Panc1 (cell line): ENCODE measurements around the gene LIX1. TPM values are rescaled to one million over a fixed set of nuclear protein-coding genes. Genes with fewer than 3 reads are reported as not detected.

ENCODE experiments used
- ATAC-seq: fragments of 200-7000 bp; cut with Tn5 transposase; 2 replicates; pipeline ENCODE4 v1.9.1; 2020; ENCODE audit warnings: mild to moderate bottlenecking, moderate library complexity
- BruUV-seq: library from RNA; stranded (reverse); fragments of 400-500 nt; replicated peaks from 2 replicates; lab custom pipeline; 2021; lab: Mats Ljungman, UMichigan
- CTCF ChIA-PET: fragments of 300-600 bp; sonication (Branson Sonifier 250); formaldehyde crosslinking; loops from one replicate; lab custom pipeline; 2022; ENCODE audit warnings: antibody characterized with exemption; lab: Charles Lee
- POLR2A ChIA-PET: fragments of 300-600 bp; sonication (Branson Sonifier 250); formaldehyde crosslinking; loops from one replicate; lab custom pipeline; 2022; ENCODE audit warnings: antibody characterized with exemption; lab: Charles Lee
- DNase-seq: peaks from one replicate; pipeline ENCODE4 v3.0.0-alpha.2; 2010; ENCODE audit warnings: low read depth, low spot score
- H3K27ac ChIP-seq: 2 replicates; pipeline ENCODE4 v1.5.1; 2011; ENCODE audit warnings: mild to moderate bottlenecking, low read length, inconsistent platforms
- H3K27me3 ChIP-seq: fragments of 200-500 bp; sonication (Bioruptor generic); 2 replicates; pipeline ENCODE4 v1.6.0; 2014; ENCODE audit warnings: low read length, inconsistent platforms; ENCODE audit not compliant: control insufficient read depth, insufficient read depth
- H3K36me3 ChIP-seq: fragments of 200-500 bp; sonication (Bioruptor generic); 2 replicates; pipeline ENCODE4 v1.5.1; 2014; ENCODE audit warnings: inconsistent platforms, mild to moderate bottlenecking, low read length, moderate library complexity; ENCODE audit not compliant: control insufficient read depth, insufficient read depth
- H3K4me1 ChIP-seq: 2 replicates; pipeline ENCODE4 v1.5.1; 2011; ENCODE audit warnings: inconsistent platforms, mild to moderate bottlenecking, low read length, moderate library complexity; ENCODE audit not compliant: control insufficient read depth, insufficient read depth
- H3K4me3 ChIP-seq, 2 experiments: 2 replicates each; pipeline ENCODE4 v1.5.1; 2011 to 2012; ENCODE audit warnings: low read depth in 2 of 2, low read length in 2 of 2, mild to moderate bottlenecking in 2 of 2, inconsistent platforms in 1 of 2, moderate library complexity in 1 of 2
- H3K9me3 ChIP-seq: fragments of 200-500 bp; sonication (Bioruptor generic); 2 replicates; pipeline ENCODE4 v1.5.1; 2014; ENCODE audit warnings: low read depth, mild to moderate bottlenecking, inconsistent platforms, low read length, moderate library complexity; ENCODE audit not compliant: control insufficient read depth, insufficient read depth
- CTCF ChIP-seq: fragments of 450-650 bp; IDR thresholded peaks from 2 replicates; pipeline ENCODE4 v1.5.1; 2017; ENCODE audit warnings: mild to moderate bottlenecking
- POLR2AphosphoS5 ChIP-seq: IDR thresholded peaks from 2 replicates; pipeline ENCODE4 v1.6.1; 2012; ENCODE audit warnings: mild to moderate bottlenecking, low read depth, low read length, moderate library complexity
- REST ChIP-seq, 2 experiments: IDR thresholded peaks; 2 replicates each; pipeline ENCODE4 v1.6.1; 2011 to 2012; ENCODE audit warnings: low read depth in 2 of 2, control low read depth in 1 of 2, low read length in 1 of 2, mild to moderate bottlenecking in 1 of 2, moderate library complexity in 1 of 2; ENCODE audit not compliant: insufficient read depth in 1 of 2
- SIN3A ChIP-seq: IDR thresholded peaks from 2 replicates; pipeline ENCODE4 v1.6.1; 2012; ENCODE audit warnings: low read depth, mild to moderate bottlenecking, low read length, moderate library complexity, borderline replicate concordance; ENCODE audit not compliant: insufficient read depth
- TCF7L2 ChIP-seq: IDR thresholded peaks from 2 replicates; pipeline ENCODE4 v1.6.1; 2011; ENCODE audit warnings: mild to moderate bottlenecking, low read depth, low read length, inconsistent platforms
- in situ Hi-C: cut with HindIII; loops from 2 replicates; pipeline ENCODE4 v1.10.0; 2016; ENCODE audit warnings: low sequenced_read_pairs, low pct_unique_long_range_greater_than_20kb
- intact Hi-C: fragments of 100-400 bp; cut with micrococcal nuclease; formaldehyde crosslinking; loops from one replicate; pipeline ENCODE4 v1.10.0; 2022; ENCODE audit not compliant: unreplicated experiment
- total RNA-seq: library from RNA; stranded (reverse); gene quantifications from one replicate; pipeline ENCODE4 v1.2.1, GENCODE V29; 2021; ENCODE audit not compliant: unreplicated experiment

LIX1 gene
- total RNA-seq, 1 experiment from 2014 or later: not detected

GRCh38 chr5:97078958-97079743 is 63.3 kb downstream of the LIX1 start:
- no peaks in the 10 kb centered on the region for H3K36me3 ChIP-seq
- intact Hi-C loops: no loop called here
- no peak overlapping the region for H3K27ac ChIP-seq
- no peaks in the 10 kb centered on the region for H3K9me3 ChIP-seq
- in situ Hi-C loops: no loop called here
- no peak for DNase-seq
- TF ChIP-seq POLR2AphosphoS5 (no peak), TCF7L2 (no peak), CTCF (no peak), SIN3A (no peak), REST (IDR thresholded peaks at IDR 0.05; ENCODE audit: insufficient read depth in 1 of 2, low read depth in 2 of 2, low read length in 1 of 2) (no peak)
- ChIA-PET POLR2A (no interaction called here), CTCF (interaction anchor here (0.5 kb wide), 1 partner anchor 327 kb away, joined by 21 read pairs; no protein-coding TSS in a partner anchor)
- BruUV-seq: no TSS peak
- ATAC-seq: no peak
- no peak overlapping the region for H3K4me3 ChIP-seq
- H3K27me3 ChIP-seq: no peaks in the 10 kb centered on the region
- H3K4me1 ChIP-seq: no peaks in the 10 kb centered on the region

- Histone ChIP-seq H3K36me3 (no peaks in the 10 kb centered on the region), H3K4me3 (no peak overlapping the region), H3K4me1 (no peaks in the 10 kb centered on the region), H3K9me3 (no peaks in the 10 kb centered on the region), H3K27me3 (no peaks in the 10 kb centered on the region), H3K27ac (no peak overlapping the region)
- BruUV-seq: no TSS peak
- no peak for DNase-seq
- POLR2A ChIA-PET: no interaction called here
- TF ChIP-seq CTCF: no peak
- TF ChIP-seq TCF7L2: no peak
- TF ChIP-seq SIN3A: no peak
- TF ChIP-seq POLR2AphosphoS5: no peak
- no peak for TF ChIP-seq REST (IDR thresholded peaks at IDR 0.05; ENCODE audit: insufficient read depth in 1 of 2, low read depth in 2 of 2, low read length in 1 of 2)
- intact Hi-C loops (no loop called here), in situ Hi-C loops (no loop called here)
- ATAC-seq: no peak
- CTCF ChIA-PET: no interaction called here
Observed at GRCh38 chr5:97077246-97077645, 65.2 kb downstream of the LIX1 start.
